HEK293 (cell line): Measurements from ENCODE around the gene PRTG.

Experiments used
- CTCF ChIA-PET: fragments of 350-600 bp; formaldehyde crosslinking; extraction: SDS; loops from one replicate; lab custom pipeline; 2021; ENCODE audit warnings: antibody characterized with exemption; lab: Yijun Ruan, JAX
- POLR2A ChIA-PET: fragments of 300-600 bp; formaldehyde crosslinking; extraction: SDS; loops from one replicate; lab custom pipeline; 2020; ENCODE audit warnings: antibody characterized with exemption, inconsistent platforms; lab: Yijun Ruan, JAX
- H3K27ac ChIP-seq: fragments of 200-500 bp; sonication (Bioruptor generic); 2 replicates; pipeline ENCODE4 v1.5.1; 2014; ENCODE audit warnings: low read depth, low read length, control low read depth, inconsistent platforms; ENCODE audit errors: extremely low read depth
- H3K36me3 ChIP-seq, 2 experiments: fragments of 200-500 bp in 1 of 2; sonication (Bioruptor generic) in 1 of 2; 1 replicate in 1 of 2; 2 replicates in 1 of 2; pipeline ENCODE4 v1.5.1; 2014 to 2017; ENCODE audit warnings: inconsistent platforms in 2 of 2, low read length in 2 of 2; ENCODE audit not compliant: control insufficient read depth in 2 of 2, insufficient read depth in 1 of 2
- H3K4me1 ChIP-seq: fragments of 200-500 bp; sonication (Bioruptor generic); 2 replicates; pipeline ENCODE4 v1.5.1; 2014; ENCODE audit warnings: mild to moderate bottlenecking, low read length, inconsistent platforms; ENCODE audit not compliant: control insufficient read depth, insufficient read depth
- H3K4me3 ChIP-seq: 2 replicates; pipeline ENCODE4 v1.5.1; 2011; ENCODE audit warnings: low read depth, mild to moderate bottlenecking, control low read depth, low read length, moderate library complexity
- H3K9me3 ChIP-seq: fragments of 200-500 bp; sonication (Bioruptor generic); 2 replicates; pipeline ENCODE4 v1.5.1; 2014; ENCODE audit warnings: low read depth, low read length, inconsistent platforms; ENCODE audit not compliant: control insufficient read depth, insufficient read depth
- GFI1B ChIP-seq: fragments of 450-650 bp; formaldehyde crosslinking; IDR thresholded peaks from 2 replicates; pipeline ENCODE4 v1.5.1; 2016; ENCODE audit warnings: missing biosample characterization, missing genetic modification characterization
- PRDM1 ChIP-seq: fragments of 450-650 bp; formaldehyde crosslinking; IDR thresholded peaks from 2 replicates; pipeline ENCODE4; 2016; ENCODE audit warnings: missing biosample characterization, missing genetic modification characterization
- SETDB1 ChIP-seq: IDR thresholded peaks from one replicate; pipeline ENCODE4 v1.6.1; 2017; ENCODE audit warnings: mild to moderate bottlenecking, low read length, moderate library complexity, mixed read lengths; ENCODE audit not compliant: insufficient read length
- ZNF121 ChIP-seq: fragments of 450-650 bp; formaldehyde crosslinking; IDR thresholded peaks from 2 replicates; pipeline ENCODE4 v1.5.1; 2016; ENCODE audit warnings: missing biosample characterization, missing genetic modification characterization
- ZNF157 ChIP-seq: fragments of 450-650 bp; formaldehyde crosslinking; IDR thresholded peaks from 2 replicates; pipeline ENCODE4 v1.5.1; 2016; ENCODE audit warnings: missing biosample characterization, missing genetic modification characterization
- ZNF211 ChIP-seq: fragments of 450-650 bp; formaldehyde crosslinking; IDR thresholded peaks from 2 replicates; pipeline ENCODE4 v1.5.1; 2016; ENCODE audit warnings: low read depth, missing biosample characterization, missing genetic modification characterization
- ZNF362 ChIP-seq: fragments of 450-650 bp; formaldehyde crosslinking; IDR thresholded peaks from 2 replicates; pipeline ENCODE4 v1.5.1; 2016; ENCODE audit warnings: missing biosample characterization, missing genetic modification characterization
- ZNF423 ChIP-seq: fragments of 450-650 bp; formaldehyde crosslinking; IDR thresholded peaks from 2 replicates; pipeline ENCODE4 v1.5.1; 2016; ENCODE audit warnings: missing biosample characterization, missing genetic modification characterization
- ZNF514 ChIP-seq: fragments of 450-650 bp; formaldehyde crosslinking; IDR thresholded peaks from 2 replicates; pipeline ENCODE4 v1.5.1; 2016; ENCODE audit warnings: missing biosample characterization, missing genetic modification characterization
- ZNF521 ChIP-seq: fragments of 450-650 bp; formaldehyde crosslinking; IDR thresholded peaks from 2 replicates; pipeline ENCODE4 v1.5.1; 2017; ENCODE audit warnings: missing biosample characterization, mild to moderate bottlenecking, missing genetic modification characterization
- ZNF747 ChIP-seq: fragments of 450-650 bp; formaldehyde crosslinking; IDR thresholded peaks from 2 replicates; pipeline ENCODE4 v1.5.1; 2016; ENCODE audit warnings: missing biosample characterization, missing genetic modification characterization
- TF ChIP-seq, protein P1 (sequence below): fragments of 450-650 bp; formaldehyde crosslinking; IDR thresholded peaks from 2 replicates; pipeline ENCODE4 v1.5.1; 2016; ENCODE audit warnings: missing biosample characterization, missing genetic modification characterization
- TF ChIP-seq, protein P2 (sequence below): fragments of 450-650 bp; formaldehyde crosslinking; IDR thresholded peaks from 2 replicates; pipeline ENCODE4 v1.5.1; 2016; ENCODE audit warnings: missing biosample characterization, missing genetic modification characterization, borderline replicate concordance
- TF ChIP-seq, protein P3 (sequence below): fragments of 450-650 bp; formaldehyde crosslinking; IDR thresholded peaks from 2 replicates; pipeline ENCODE4 v1.5.1; 2017; ENCODE audit warnings: missing biosample characterization, missing genetic modification characterization
- TF ChIP-seq, protein P4 (sequence below): fragments of 450-650 bp; IDR thresholded peaks from 2 replicates; pipeline ENCODE4 v1.5.1; 2018; ENCODE audit warnings: missing biosample characterization, mild to moderate bottlenecking, missing genetic modification characterization
- TF ChIP-seq, protein P5 (sequence below): fragments of 450-650 bp; formaldehyde crosslinking; IDR thresholded peaks from 2 replicates; pipeline ENCODE4 v1.5.1; 2017; ENCODE audit warnings: missing biosample characterization, missing genetic modification characterization

PRTG gene

GRCh38 chr15:55708720-55709119, 34.2 kb downstream of the PRTG start:
- H3K27ac ChIP-seq: no peak overlapping the region
- TF ChIP-seq, protein P1, sequence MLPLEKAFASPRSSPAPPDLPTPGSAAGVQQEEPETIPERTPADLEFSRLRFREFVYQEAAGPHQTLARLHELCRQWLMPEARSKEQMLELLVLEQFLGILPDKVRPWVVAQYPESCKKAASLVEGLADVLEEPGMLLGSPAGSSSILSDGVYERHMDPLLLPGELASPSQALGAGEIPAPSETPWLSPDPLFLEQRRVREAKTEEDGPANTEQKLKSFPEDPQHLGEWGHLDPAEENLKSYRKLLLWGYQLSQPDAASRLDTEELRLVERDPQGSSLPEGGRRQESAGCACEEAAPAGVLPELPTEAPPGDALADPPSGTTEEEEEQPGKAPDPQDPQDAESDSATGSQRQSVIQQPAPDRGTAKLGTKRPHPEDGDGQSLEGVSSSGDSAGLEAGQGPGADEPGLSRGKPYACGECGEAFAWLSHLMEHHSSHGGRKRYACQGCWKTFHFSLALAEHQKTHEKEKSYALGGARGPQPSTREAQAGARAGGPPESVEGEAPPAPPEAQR (tag by site-specific recombination): no peak
- TF ChIP-seq SETDB1 (no peak), ZNF521 (no peak), ZNF157 (tag by site-specific recombination) (no peak), GFI1B (no peak)
- TF ChIP-seq, protein P2, sequence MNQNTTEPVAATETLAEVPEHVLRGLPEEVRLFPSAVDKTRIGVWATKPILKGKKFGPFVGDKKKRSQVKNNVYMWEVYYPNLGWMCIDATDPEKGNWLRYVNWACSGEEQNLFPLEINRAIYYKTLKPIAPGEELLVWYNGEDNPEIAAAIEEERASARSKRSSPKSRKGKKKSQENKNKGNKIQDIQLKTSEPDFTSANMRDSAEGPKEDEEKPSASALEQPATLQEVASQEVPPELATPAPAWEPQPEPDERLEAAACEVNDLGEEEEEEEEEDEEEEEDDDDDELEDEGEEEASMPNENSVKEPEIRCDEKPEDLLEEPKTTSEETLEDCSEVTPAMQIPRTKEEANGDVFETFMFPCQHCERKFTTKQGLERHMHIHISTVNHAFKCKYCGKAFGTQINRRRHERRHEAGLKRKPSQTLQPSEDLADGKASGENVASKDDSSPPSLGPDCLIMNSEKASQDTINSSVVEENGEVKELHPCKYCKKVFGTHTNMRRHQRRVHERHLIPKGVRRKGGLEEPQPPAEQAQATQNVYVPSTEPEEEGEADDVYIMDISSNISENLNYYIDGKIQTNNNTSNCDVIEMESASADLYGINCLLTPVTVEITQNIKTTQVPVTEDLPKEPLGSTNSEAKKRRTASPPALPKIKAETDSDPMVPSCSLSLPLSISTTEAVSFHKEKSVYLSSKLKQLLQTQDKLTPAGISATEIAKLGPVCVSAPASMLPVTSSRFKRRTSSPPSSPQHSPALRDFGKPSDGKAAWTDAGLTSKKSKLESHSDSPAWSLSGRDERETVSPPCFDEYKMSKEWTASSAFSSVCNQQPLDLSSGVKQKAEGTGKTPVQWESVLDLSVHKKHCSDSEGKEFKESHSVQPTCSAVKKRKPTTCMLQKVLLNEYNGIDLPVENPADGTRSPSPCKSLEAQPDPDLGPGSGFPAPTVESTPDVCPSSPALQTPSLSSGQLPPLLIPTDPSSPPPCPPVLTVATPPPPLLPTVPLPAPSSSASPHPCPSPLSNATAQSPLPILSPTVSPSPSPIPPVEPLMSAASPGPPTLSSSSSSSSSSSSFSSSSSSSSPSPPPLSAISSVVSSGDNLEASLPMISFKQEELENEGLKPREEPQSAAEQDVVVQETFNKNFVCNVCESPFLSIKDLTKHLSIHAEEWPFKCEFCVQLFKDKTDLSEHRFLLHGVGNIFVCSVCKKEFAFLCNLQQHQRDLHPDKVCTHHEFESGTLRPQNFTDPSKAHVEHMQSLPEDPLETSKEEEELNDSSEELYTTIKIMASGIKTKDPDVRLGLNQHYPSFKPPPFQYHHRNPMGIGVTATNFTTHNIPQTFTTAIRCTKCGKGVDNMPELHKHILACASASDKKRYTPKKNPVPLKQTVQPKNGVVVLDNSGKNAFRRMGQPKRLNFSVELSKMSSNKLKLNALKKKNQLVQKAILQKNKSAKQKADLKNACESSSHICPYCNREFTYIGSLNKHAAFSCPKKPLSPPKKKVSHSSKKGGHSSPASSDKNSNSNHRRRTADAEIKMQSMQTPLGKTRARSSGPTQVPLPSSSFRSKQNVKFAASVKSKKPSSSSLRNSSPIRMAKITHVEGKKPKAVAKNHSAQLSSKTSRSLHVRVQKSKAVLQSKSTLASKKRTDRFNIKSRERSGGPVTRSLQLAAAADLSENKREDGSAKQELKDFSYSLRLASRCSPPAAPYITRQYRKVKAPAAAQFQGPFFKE (tag by site-specific recombination): no peak
- ChIA-PET CTCF (no interaction called here), POLR2A (no interaction called here)
- H3K4me1 ChIP-seq: peaks cover 8% of the 10 kb centered on the region; the same call in 1 of the 2 replicates
- no peaks in the 10 kb centered on the region for H3K36me3 ChIP-seq
- H3K9me3 ChIP-seq: no peaks in the 10 kb centered on the region
- no peak overlapping the region for H3K4me3 ChIP-seq

GRCh38 chr15:55707951-55708350, 35.0 kb downstream of the PRTG start:
- Histone ChIP-seq H3K27ac (no peak overlapping the region), H3K36me3 (no peaks in the 10 kb centered on the region)
- TF ChIP-seq ZNF514 (tag by site-specific recombination): no peak
- peak; percentile 66; the same call in 1 of the 2 replicates for TF ChIP-seq ZNF362 (tag by site-specific recombination)
- TF ChIP-seq PRDM1 (tag by site-specific recombination): 0 out of 2 replicates have a peak, but pooled peaks have one; percentile 16
- TF ChIP-seq ZNF121: no peak
- TF ChIP-seq ZNF747: no peak
- no peak for TF ChIP-seq ZNF211 (tag by site-specific recombination)
- TF ChIP-seq, all 188 proteins: peak for 2
- no peak overlapping the region for H3K4me3 ChIP-seq
- peaks cover 11% of the 10 kb centered on the region for H3K4me1 ChIP-seq
- POLR2A ChIA-PET: interaction anchor here (0.6 kb wide), 1 partner anchor 11 kb away, joined by 3 read pairs; no protein-coding TSS in a partner anchor
- no peaks in the 10 kb centered on the region for H3K9me3 ChIP-seq
- CTCF ChIA-PET: interaction anchor here (0.8 kb wide), 1 partner anchor 9 kb away, joined by 3 read pairs; no protein-coding TSS in a partner anchor

- no peak overlapping the region for H3K27ac ChIP-seq
- H3K36me3 ChIP-seq: no peaks in the 10 kb centered on the region
- peaks cover 11% of the 10 kb centered on the region for H3K4me1 ChIP-seq
- ChIA-PET POLR2A (interaction anchor here (0.6 kb wide), 1 partner anchor 11 kb away, joined by 3 read pairs; no protein-coding TSS in a partner anchor), CTCF (interaction anchor here (0.8 kb wide), 1 partner anchor 9 kb away, joined by 3 read pairs; no protein-coding TSS in a partner anchor)
- no peak for TF ChIP-seq ZNF521
- no peak for TF ChIP-seq ZNF423 (tag by site-specific recombination)
- TF ChIP-seq, protein P3, sequence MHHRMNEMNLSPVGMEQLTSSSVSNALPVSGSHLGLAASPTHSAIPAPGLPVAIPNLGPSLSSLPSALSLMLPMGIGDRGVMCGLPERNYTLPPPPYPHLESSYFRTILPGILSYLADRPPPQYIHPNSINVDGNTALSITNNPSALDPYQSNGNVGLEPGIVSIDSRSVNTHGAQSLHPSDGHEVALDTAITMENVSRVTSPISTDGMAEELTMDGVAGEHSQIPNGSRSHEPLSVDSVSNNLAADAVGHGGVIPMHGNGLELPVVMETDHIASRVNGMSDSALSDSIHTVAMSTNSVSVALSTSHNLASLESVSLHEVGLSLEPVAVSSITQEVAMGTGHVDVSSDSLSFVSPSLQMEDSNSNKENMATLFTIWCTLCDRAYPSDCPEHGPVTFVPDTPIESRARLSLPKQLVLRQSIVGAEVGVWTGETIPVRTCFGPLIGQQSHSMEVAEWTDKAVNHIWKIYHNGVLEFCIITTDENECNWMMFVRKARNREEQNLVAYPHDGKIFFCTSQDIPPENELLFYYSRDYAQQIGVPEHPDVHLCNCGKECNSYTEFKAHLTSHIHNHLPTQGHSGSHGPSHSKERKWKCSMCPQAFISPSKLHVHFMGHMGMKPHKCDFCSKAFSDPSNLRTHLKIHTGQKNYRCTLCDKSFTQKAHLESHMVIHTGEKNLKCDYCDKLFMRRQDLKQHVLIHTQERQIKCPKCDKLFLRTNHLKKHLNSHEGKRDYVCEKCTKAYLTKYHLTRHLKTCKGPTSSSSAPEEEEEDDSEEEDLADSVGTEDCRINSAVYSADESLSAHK (tag by site-specific recombination): 0 out of 2 replicates have a peak, but pooled peaks have one; percentile 20
- TF ChIP-seq, protein P4, sequence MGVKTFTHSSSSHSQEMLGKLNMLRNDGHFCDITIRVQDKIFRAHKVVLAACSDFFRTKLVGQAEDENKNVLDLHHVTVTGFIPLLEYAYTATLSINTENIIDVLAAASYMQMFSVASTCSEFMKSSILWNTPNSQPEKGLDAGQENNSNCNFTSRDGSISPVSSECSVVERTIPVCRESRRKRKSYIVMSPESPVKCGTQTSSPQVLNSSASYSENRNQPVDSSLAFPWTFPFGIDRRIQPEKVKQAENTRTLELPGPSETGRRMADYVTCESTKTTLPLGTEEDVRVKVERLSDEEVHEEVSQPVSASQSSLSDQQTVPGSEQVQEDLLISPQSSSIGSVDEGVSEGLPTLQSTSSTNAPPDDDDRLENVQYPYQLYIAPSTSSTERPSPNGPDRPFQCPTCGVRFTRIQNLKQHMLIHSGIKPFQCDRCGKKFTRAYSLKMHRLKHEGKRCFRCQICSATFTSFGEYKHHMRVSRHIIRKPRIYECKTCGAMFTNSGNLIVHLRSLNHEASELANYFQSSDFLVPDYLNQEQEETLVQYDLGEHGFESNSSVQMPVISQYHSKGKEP: peak; percentile 10; the same call in 1 of the 2 replicates
- TF ChIP-seq, protein P5, sequence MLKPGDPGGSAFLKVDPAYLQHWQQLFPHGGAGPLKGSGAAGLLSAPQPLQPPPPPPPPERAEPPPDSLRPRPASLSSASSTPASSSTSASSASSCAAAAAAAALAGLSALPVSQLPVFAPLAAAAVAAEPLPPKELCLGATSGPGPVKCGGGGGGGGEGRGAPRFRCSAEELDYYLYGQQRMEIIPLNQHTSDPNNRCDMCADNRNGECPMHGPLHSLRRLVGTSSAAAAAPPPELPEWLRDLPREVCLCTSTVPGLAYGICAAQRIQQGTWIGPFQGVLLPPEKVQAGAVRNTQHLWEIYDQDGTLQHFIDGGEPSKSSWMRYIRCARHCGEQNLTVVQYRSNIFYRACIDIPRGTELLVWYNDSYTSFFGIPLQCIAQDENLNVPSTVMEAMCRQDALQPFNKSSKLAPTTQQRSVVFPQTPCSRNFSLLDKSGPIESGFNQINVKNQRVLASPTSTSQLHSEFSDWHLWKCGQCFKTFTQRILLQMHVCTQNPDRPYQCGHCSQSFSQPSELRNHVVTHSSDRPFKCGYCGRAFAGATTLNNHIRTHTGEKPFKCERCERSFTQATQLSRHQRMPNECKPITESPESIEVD (tag by site-specific recombination): peak; percentile 72
- H3K4me3 ChIP-seq: no peak overlapping the region
- H3K9me3 ChIP-seq: no peaks in the 10 kb centered on the region
Measured at GRCh38 chr15:55707518-55707917, 35.4 kb downstream of the PRTG start.
